ENCODE data around the gene WWOX. TPM values are rescaled to one million over a fixed set of nuclear protein-coding genes. Genes with fewer than 3 reads are reported as not detected.
"Not testable (repeated sequence)": the region's sequence is repeated elsewhere in the genome, so short reads cannot be mapped to it uniquely, and the experiment has no call there.

Gene WWOX
- total RNA-seq, 1 donor from 2014 or later: 29.6 TPM

DNA sequence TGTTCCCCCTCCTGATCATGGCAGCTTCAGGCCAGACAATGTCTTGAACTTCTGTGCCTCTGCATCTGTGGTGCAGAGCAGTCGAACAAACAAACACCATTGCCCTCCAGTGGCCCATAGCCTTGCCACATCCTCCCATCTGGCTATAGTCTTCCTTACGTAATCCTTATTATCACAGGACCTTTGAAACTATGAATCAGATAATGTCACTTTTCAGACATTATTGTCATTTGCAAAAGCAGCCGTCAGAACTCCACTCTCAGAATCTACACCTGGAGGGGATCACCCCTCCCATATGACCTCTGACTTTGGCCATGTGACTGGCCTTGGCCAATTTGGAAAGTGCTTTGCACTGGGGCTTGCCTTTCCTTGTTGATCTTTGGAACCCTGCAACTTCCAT is 1113.8 kb downstream of the WWOX start:
- DNase-seq (ENCODE audit: low read depth): no peak

DNA sequence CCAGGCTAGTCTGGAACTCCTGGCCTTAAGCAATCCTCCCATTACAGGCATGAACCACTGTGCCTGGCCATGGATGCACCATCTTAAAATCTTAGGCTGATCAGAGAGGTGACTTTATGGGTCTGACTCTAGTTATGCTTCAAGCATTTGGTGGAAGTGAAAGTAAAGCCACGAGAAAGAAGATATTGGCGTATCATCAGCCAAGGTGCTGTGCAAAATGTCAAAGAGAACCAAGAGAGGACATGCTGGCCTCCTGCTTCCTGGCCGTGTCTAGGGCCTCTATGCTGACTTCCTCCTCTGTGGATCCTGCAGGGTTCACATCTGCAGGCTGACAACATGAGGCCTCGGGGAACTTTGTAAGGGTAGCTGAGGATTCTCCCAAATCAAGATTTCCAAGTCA is 1115.8 kb downstream of the WWOX start:
- H3K4me3 ChIP-seq (ENCODE audit: low read depth, low read length): no peak overlapping the region
- TF ChIP-seq CTCF (conservative IDR thresholded peaks at IDR 0.05; ENCODE audit: low read depth, low read length): no peak
- DNase-seq (ENCODE audit: low read depth): no peak

More for the DNA sequence above, 1113.8 kb downstream of the WWOX start:
- no peak overlapping the region for H3K4me3 ChIP-seq (ENCODE audit: low read depth, low read length)
- TF ChIP-seq CTCF (conservative IDR thresholded peaks at IDR 0.05; ENCODE audit: low read depth, low read length): no peak

- no peak for DNase-seq (ENCODE audit: low read depth)
- H3K4me3 ChIP-seq (ENCODE audit: low read depth, low read length): no peak overlapping the region
These were observed 1118.0 kb downstream of the WWOX start for GRCh38 chr16:79217375-79218011.

DNA sequence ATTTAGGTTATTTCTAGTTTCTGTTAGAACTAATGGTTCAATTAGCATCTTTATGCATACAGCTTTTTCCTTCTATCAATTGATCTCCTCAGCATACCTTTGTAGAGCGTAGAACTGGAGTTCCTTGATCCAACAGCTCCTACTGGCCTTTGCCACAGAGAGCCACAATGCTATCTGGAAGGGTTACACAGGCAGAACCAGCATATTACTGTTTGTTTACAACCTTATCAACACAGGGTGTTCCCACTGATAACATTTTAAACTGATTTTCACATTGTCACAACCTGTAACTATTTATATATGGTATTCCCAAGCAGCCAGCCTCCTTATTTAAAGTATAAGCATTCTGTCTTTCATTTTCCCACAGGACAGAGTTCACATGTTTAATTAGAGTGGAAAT is 1118.9 kb downstream of the WWOX start:
- no peak for TF ChIP-seq CTCF (conservative IDR thresholded peaks at IDR 0.05; ENCODE audit: low read depth, low read length)
- no peak overlapping the region for H3K4me3 ChIP-seq (ENCODE audit: low read depth, low read length)
- DNase-seq (ENCODE audit: low read depth): no peak

More at GRCh38 chr16:79217375-79218011, 1118.0 kb downstream of the WWOX start:
- TF ChIP-seq CTCF (conservative IDR thresholded peaks at IDR 0.05; ENCODE audit: low read depth, low read length): no peak

DNA sequence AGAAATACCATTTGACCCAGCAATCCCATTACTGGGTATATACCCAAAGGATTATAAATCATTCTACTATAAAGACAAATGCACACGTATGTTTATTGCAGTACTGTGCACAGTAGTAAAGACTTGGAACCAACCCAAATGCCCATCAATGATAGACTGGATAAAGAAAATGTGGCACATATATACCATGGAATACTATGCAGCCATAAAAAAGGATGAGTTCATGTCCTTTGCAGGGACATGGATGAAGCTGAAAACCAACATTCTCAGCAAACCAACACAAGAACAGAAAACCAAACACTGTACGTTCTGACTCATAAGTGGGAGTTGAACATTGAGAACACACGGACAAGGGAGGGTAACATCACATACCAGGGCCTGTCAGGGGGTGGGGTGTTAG is 1126.5 kb downstream of the WWOX start:
- not testable (repeated sequence) for H3K4me3 ChIP-seq (ENCODE audit: low read depth, low read length); DNase-seq (ENCODE audit: low read depth)

DNA sequence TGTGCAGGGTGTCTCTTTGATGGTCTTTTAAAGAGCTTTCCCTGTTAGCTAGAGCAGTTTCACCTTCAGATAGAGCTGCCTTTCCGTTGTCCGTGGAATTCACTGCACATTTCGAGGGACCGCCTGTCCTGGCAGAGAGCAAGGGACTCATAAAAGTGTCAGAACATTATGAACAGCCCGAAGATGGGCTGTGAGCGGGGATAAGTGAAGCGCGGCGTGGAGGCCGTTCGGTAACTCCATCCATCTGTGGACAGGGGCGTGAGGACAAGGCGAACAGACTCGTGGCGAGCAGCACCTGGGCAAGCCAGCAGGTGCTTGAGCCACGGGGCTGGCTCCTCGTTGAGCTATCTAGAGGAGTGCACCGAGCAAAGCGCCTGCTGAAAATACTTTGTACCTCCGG is 1129.9 kb downstream of the WWOX start:
- H3K4me3 ChIP-seq (ENCODE audit: low read depth, low read length): no peak overlapping the region
- DNase-seq (ENCODE audit: low read depth): no peak
- TF ChIP-seq CTCF (conservative IDR thresholded peaks at IDR 0.05; ENCODE audit: low read depth, low read length): no peak

DNA sequence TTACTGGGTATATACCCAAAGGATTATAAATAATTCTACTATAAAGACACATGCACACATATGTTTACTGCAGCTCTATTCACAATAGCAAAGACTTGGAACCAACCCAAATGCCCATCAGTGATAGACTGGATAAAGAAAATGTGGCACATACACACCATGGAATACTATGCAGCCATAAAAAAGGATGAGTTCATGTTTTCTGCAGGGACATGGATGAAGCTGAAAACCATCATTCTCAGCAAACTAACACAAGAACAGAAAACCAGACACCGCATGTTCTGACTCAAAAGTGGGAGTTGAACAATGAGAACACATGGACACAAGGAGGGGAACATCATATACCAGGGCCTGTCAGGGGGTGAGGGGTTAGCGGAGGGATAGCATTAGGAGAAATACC is 1146.2 kb downstream of the WWOX start:
- not testable (repeated sequence) for H3K4me3 ChIP-seq (ENCODE audit: low read depth, low read length); DNase-seq (ENCODE audit: low read depth)

- no peak overlapping the region for H3K4me3 ChIP-seq (ENCODE audit: low read depth, low read length)
- no peak for DNase-seq (ENCODE audit: low read depth)
- TF ChIP-seq CTCF (conservative IDR thresholded peaks at IDR 0.05; ENCODE audit: low read depth, low read length): no peak
These were observed 1147.9 kb downstream of the WWOX start for GRCh38 chr16:79247386-79247785.

Data from epithelial cell of proximal tubule (primary cell).